KBM-7 (cell line): Measurements from ENCODE around the gene DPH7.
"Not testable (repeated sequence)": the region's sequence is repeated elsewhere in the genome, so short reads cannot be mapped to it uniquely, and the experiment has no call there.

ENCODE experiments used
- DNase-seq: peaks from one replicate; pipeline ENCODE4 v3.0.0-alpha.2; 2015
- in situ Hi-C: fragments of 300-500 bp; cut with MboI; formaldehyde crosslinking; loops from 2 replicates; pipeline ENCODE4 v1.14.3; 2020; ENCODE audit warnings: low sequenced_read_pairs, low pct_unique_long_range_greater_than_20kb, mixed read lengths

The DPH7 gene

DNA sequence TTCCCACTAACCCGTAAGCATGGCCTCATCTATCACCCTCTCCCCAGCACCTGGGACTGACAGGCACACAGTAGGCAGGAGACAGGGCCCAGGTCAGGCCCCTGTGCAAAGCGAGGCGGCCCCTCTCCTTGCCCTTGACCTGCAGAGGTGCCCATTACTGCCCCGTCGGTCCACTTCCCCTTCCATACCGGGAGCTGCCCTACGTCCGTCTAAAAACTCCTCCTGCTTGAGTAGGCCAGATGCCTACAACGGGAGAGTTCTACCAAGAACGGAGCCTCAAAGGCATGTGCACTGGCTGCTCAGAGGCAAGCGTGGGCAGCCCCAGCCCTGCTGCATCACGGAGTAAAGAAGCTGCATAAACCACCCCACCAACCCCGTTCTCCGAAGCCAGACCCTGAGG lies 4.6 kb upstream of the DPH7 start:
- no peak for DNase-seq

DNA sequence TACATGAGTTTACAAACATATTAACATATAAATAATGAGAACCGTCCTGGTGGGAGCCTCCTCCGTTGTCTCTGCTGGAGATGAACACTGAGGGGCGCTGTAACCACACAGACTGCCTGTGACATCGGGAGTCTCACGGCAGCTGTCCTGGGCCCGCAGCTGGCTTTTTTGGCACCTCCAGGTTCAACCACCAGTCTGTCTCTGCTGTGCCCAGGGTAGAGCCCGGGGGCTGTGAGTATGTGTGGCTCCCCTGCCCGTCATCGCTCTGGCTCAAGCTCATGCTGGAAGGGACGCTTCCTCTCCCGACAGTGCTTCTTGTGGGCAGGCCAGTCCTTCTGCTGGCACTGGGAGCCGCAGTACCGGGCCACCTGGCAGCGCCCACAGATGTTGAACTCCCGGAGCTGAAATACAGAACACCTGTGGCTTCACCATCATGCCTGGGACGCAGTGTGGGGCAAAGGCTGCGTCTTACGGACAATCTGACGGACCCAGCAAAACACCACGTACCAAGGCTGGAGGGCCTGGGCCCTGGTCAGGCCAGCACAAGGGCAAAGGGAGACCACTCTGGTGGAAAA lies 3.6 kb upstream of the DPH7 start:
- peak; percentile 58 for DNase-seq
- in situ Hi-C loops, result no loop called here

More for the DNA sequence above, 4.6 kb upstream of the DPH7 start:
- in situ Hi-C loops, result no loop called here

DNA sequence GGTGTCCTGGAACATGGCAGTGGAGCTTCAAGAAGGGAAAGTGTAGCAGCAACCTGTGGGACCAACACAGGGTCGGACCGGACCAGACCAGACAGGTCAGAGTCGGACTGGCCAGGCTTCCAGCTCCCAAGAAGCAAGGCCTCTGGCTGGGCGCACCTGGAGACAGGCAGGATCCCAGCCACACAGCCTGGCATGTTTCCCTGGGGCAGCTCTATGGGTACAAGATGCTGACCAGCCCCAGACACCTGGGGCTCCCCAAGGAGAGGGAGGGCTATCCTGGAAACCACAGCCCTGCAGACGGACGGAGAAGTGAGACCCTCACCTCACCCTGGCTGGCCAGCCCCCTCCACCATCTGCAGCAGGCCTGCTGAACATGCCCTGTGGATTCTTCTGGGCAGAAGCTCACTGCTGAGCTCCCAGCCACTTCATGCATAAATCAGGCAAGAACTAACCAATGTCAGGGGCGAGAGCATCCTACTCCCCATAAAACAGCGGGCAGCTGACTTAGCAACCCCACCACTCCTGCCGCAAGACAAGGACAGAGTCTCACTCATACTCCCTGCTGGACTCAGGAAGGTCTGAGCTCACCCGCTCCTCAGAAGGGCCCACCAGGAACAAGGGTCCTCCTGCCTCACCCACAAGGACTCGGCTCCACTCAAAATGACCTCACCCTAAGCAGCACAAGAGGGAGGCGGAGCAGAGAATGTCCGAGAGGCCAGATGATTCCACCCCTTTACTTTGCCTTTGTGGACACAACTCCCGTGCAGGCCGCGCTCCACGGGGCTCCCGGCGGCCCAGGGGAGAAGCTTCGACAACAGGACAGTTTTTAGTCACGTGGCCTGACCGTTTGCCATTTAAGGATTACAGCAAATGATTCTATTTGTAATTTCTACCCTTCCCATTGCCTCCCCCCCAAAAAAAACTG lies 2.9 kb upstream of the DPH7 start:
- no peak for DNase-seq
- in situ Hi-C loops, result no loop called here

DNA sequence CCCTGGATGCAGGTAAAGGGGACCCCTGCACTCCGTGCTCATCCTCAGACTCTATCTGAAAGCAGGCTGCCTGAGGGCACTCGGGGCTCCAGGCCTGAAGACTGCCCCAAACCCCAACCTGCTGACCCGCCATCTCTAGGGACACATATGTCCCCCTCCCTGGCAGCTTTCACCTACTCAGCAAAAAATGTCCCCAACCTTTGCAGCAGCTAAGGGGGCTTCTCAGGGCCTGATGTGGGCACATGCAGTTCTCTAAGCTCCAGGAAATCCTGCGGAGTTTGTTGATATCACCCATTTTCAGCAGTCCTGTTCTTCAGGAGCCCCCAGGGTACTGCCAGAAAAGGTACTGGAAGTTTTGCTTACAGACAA lies 2.2 kb upstream of the DPH7 start:
- in situ Hi-C loops, result no loop called here

DNA sequence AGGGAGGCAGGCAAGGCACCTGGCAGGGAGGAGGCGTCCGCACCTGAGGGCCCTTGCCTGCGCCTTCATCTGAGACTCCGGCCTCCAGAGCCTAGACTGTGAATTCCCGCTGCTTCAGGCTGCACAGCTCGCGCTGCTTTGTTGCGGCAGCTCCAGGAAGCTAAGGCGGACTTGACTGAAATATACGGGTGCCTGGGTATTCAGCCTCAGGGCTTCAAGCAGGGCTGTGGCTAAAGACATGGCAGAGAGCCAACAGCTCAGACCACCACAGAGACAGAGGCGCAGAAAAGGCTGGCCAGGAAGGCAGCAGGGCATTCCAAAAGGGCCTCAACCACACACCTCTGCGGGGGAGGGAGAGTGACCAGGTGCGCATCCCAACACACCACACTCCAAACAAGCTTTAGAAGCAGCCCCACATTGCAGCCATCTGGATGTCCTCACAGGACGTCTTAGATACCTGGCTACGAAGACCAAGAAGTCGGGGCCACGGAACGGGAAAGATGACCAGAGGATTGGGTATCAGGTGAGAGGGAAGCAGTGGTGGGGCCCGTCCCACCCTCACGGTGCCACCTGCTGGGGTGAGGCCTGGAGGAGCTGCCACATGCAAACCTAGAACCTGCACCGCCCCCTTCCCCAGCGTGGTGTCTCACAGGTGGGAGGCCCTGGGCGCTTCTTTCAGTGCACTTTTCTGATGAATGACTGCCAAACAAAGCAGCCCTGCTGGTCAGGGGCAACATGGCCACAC lies 1.7 kb upstream of the DPH7 start:
- in situ Hi-C loops, result no loop called here
- no peak for DNase-seq

More for the DNA sequence above, 2.2 kb upstream of the DPH7 start:
- DNase-seq, result no peak

DNA sequence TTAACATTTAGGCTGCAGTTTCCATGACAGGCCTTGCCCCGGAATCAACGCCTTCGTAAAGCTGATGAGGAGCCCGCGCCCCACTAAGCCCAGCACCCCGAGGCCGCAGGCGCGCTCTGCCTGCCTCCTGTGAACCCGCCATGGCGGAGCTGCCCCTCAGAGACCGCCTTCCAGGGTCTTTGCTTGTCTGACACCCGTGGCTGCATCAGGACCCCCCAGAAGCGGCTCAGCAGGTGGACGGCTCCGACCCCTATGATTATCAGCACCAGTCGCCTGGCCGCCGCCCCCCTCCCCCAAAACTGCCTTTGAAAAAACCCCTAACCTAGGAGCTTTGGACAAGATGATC lies 507 bp upstream of the DPH7 start:
- in situ Hi-C loops, result no loop called here
- DNase-seq, result no peak

DNA sequence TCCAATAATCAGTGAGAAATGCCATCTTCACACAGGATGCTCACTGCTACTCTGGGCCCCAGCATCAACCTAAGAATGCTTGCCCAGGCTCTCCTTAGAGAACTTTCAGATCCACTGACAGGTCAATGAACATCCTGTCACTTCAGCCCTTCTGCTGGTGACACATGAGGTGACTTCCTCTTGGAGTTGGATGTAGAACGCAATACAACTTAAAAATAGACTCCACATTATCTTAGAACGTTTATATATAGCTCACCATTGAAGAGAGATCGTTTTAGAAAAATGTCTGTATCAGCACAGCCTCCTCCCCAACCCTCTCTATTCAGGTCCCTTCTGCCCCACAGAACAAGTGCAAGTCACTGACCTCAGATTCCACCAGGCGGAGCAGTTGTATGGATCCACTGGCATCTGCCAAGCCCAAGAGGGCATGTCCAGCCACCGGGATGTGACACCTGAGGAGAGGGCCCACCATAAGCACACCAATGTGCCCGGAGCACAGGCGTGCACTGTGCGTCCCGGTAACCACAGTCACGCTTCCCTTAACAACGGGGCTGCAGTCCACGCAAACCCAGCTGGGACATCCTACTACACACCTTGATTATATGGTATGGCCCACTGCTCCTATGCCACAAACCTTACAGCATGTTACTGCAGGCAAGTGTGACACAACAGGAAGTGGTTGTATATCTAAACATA lies 2.9 kb downstream of the DPH7 start:
- no peak for DNase-seq
- in situ Hi-C loops, result no loop called here

DNA sequence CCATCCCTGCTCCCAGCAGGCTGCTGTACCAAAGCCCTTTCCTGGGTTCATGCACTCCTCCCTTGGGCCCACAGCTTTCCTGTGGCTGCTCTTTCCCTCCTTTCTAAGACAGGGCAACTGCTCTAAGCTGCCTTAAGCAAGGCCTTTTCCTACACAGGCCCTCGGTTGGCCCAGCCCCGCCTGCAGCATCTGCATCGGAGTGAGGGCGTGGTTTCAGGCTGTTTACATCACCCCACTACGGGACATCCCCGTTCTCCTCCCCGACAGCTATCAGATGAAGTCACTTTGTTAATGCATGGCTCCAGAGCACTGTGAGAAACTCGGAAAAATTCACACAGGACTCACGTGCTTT lies 3.4 kb downstream of the DPH7 start:
- DNase-seq, result no peak
- in situ Hi-C loops, result no loop called here

DNA sequence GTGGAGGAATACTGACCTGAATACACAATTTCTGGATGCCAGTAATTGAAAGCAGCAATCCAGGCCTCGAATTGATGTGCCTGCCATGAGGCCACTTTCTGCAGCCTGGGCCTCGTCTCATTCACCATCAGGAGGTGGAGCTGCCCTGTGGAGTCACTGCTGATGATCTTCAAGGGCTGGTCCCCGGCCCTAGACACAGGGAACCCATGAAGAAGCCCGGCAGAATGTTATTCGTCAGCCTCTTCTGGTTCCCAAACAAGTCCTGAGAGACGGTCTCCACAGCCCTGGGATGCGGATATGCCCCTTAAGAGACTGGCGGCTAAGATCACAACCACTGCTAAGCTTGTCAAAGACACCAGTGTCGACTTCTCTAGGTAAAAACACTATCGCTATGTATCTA lies 4.5 kb downstream of the DPH7 start:
- in situ Hi-C loops, result no loop called here

DNA sequence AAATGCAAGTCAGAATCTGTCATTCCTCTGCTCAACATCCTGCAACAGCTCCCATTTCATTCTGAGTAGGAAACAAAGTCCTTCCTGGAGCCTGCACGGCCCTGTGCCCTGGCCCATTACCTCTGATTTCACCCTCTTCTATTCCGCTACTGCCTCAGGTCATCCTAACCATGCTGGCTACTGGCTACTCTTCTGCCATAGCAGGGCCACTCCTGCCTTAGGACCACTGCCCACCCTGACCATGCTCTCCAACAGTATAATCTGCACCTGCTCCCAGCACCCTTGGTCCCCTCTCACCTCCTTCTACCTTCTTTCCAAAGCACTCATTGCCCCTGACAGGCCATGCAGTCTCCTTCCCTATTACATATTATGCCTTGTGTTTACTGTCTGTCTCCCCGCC lies 8.2 kb downstream of the DPH7 start:
- DNase-seq, result no peak
- in situ Hi-C loops, result no loop called here

More for the DNA sequence above, 4.5 kb downstream of the DPH7 start:
- no peak for DNase-seq

DNA sequence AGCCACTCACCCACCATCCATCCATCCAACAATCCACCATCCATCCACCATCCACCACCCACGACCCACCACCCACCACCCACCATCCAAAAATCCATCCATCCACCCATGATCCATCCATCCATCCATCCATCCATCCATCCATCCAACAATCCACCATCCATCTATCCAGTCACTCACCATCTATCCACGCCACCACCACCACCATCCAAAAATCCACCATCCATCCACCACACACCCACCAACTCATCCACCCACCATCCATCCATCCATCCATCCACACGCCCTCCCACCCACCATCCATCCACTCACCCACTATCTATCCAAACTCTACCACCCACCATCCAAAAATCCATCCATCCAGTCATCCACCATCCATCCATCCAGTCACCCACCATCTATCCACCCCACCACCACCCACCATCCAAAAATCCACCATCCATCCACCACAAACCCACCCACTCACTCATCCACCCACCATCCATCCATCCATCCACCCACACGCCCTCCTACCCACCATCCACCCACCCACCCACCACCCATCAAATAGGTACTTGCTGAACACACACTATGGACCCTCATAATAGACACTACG lies 9.0 kb downstream of the DPH7 start:
- in situ Hi-C loops, result no loop called here
- DNase-seq, result no peak

DNA sequence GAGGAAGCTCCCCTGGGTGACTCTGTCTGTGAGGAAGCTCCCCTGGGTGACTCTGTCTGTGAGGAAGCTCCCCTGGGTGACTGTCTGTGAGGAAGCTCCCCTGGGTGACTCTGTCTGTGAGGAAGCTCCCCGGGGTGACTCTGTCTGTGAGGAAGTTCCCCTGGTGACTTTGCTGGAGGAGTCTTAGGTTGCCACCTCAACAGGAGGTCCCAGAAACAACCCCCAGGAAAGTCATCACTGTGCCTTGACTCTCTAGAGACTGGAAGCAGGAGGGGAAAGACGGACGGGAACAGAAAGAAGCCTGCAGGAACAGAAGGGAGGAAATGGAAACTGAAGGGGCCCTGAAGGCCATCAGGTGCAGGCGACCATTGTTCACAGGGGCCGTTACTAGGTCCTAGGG lies 10.3 kb downstream of the DPH7 start:
- DNase-seq, in situ Hi-C loops: not testable (repeated sequence)

DNA sequence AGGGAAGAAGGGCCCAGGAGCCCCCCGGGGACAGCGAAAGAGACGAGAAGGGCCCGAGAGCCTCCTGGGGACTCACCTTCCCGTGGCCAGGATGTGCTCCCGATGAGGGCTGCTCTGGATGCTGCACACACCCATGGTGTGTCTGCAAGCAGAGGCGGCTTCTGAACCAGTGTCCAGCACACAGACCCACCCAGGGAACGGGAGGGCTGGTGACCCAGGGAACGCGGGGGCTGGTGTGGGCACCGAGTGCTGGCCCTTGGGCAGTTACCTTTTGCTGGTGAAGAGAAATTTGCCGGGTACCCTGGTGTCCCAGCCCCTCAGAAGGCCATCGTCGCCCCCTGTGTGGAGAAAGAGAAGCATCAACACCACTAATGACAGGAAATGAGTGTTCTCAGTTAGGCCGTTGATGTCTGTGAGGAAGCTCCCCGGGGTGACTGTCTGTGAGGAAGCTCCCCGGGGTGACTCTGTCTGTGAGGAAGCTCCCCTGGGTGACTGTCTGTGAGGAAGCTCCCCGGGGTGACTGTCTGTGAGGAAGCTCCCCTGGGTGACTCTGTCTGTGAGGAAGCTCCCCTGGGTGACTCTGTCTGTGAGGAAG lies 13.8 kb downstream of the DPH7 start:
- in situ Hi-C loops, result no loop called here
- no peak for DNase-seq

DNA sequence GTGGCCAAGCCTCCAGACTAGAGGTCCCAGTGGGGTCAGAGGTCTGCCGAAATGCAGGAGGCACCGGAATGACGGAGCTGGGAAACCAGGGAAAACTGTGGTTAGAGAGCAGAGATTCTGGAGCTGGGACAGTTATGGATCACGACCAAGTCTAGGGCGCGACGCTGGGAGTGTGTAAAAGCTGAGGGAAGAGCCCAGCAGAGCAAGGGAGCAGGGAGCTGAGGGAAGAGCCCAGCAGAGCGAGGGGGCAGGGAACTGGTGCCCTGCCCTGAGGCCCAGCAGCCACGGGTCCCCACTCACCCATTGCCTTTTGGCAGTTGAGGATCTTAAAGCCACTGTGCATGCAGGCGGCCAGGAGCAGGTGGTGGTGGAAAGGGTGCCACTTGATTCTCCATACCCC lies 14.6 kb downstream of the DPH7 start:
- in situ Hi-C loops, result no loop called here
- DNase-seq, result no peak

DNA sequence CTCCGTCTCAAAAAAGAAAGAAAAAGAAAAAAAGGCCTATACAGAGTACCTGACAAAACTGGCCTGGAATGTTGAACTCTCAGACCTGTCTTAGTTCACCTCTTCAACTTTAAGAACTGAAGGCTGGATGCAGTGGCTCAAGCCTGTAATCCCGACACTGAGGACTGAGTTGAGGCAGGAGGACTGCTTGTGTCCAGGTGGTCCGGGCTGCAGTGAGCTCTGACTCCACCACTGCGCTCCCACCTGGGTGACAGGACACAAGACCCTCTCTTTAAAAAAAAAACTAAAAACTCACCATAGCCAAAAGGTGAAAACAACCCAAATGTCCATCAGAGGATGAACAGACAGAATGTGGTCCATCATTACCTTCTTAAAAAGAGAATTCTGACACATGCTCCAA lies 20.6 kb downstream of the DPH7 start:
- no peak for DNase-seq

DNA sequence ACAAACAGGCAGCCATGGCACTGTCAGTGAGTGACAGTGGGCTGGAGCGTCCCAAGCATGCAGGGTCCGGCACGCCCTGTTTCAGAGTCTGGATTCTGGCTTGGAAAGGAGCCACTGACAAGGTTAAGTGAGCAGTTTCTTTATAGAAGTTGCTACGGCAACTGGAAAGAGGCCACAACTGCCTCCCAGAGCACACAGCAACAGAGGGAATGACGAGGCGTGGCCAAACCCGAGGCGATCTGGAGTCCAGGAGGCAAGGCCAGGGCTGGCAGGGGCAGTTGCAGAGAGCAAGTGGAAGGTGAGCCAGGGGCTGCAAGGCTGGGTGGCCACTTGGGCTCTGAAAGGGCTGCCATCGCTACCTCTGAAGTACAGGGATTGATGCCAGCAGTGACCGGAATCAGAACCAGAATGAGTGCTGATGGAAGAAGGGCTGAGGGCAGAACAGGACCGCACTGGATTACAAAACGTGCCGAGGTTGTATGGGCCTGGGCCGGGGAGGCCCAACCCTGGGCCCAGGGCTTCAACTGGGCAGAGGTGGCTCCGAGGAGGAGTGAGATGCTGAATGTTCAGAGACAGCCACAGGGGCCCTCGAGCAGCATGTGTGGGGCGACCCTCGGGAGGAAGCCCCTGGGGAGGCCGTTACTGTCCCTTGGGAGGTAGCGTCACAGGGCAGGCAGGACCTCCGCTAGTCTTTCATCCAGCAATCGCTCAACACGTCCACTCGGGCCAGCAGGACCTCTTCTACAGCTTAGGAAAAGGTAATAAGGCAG lies 22.5 kb downstream of the DPH7 start:
- in situ Hi-C loops, result no loop called here
- no peak for DNase-seq

More for the DNA sequence above, 20.6 kb downstream of the DPH7 start:
- in situ Hi-C loops, result no loop called here

DNA sequence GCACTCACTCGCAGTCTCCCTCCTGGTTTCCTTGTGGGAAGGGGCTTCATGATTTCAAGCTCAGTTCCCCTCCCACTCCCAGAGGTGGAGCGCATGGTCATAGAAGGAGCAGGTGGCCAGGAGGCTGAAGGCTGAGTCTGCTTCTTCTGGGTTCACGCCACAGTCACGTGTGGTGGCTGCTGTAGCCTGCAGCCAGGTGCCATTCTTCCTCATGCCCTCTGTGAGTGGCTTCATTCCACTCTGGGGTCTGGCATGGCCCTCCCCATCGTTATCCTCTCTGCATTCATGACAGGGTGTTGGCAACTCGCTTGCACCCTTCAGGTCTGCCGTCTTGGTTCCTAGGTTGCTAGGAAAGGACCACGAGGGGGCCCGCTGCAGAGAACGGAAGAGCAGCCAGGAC lies 23.5 kb downstream of the DPH7 start:
- no peak for DNase-seq
- in situ Hi-C loops, result no loop called here

DNA sequence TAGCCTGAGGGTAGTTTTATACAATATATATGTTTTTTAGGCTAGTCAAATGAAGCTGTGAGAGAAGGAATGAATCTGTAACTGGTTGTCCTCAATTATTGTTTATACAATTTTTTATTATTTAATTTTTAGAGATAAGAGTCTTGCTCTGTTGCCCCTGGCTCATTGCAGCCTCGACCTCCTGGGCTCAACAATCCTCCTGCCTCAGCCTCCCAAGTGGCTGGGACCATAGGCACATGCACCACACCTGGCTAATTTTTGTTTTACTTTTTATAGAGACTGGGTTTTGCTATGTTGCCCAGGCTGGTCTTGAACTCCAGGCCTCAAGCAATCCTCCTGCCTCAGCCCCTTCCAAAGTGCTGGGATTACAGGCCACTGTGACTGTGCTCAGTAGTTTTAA lies 24.4 kb downstream of the DPH7 start:
- in situ Hi-C loops, result no loop called here
- DNase-seq, result no peak
